ENCODE results near the gene TRPV3. TPM values are rescaled to one million over a fixed set of nuclear protein-coding genes. Genes with fewer than 3 reads are reported as not detected.

Gene TRPV3
- total RNA-seq, 1 donor from 2014 or later = 1.9 TPM

DNA sequence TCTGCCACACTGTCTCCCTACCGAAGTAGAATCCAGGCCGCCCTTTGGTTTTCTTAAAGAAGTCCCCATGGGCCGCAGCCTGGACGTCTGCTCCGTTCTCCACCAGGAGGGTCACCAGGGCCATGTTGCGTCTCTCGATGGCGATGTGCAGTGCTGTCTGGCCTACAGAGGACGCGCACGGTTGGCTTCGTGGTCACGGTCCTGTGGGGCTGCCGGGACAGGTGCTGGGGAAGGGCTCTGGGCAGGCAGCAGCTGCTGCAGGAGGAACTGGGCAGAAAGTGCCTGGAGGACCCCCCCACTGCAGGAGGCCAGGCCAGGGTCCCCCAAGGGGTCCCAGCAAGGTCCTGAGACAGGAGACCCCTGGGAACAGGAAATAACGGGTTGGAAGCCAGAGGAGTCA, 32.6 kb upstream of the TRPV3 start:
- H3K27ac Mint-ChIP-seq = no peak overlapping the region

DNA sequence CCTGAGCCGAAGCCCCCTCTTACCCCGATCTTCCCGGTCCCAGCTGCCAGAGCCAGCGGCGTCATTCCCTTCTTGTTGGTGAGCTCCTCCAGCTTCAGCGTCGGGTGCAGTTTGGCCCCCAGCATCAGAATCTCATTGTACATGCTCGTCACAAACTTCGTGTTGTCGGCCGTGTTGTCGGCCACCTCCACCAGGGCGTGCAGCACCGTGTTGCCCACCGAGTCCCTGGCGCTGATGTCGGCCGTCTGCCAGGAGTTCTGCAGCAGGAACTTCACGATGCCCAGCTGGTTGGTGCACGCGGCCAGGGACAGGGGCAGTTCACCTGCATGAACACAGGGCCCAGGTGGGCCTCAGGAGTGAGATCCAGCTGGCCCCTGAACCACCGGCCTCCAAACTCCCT, 32.2 kb upstream of the TRPV3 start:
- Histone ChIP-seq H3F3A (ENCODE audit: low read depth) (no peaks in the 10 kb centered on the region), H3K36me3 (no peaks in the 10 kb centered on the region), H3K9ac (no peak overlapping the region), H4K20me1 (ENCODE audit: low read depth) (no peaks in the 10 kb centered on the region), H3K4me2 (no peak overlapping the region), H3K27ac (no peak overlapping the region), H3K4me3 (no peak overlapping the region), H2AFZ (replicated peaks) (no peak overlapping the region), H3K4me1 (no peaks in the 10 kb centered on the region), H3K79me2 (ENCODE audit: low read depth) (no peaks in the 10 kb centered on the region), H3K9me3 (ENCODE audit: low read depth) (no peaks in the 10 kb centered on the region), H3K27me3 (no peaks in the 10 kb centered on the region)
- H3K27me3 Mint-ChIP-seq (ENCODE audit: insufficient read depth, low read depth) = peaks cover 2% of the 10 kb centered on the region
- H3K9me3 Mint-ChIP-seq = no peaks in the 10 kb centered on the region
- H3K4me1 Mint-ChIP-seq = no peaks in the 10 kb centered on the region
- peaks cover 13% of the 10 kb centered on the region for H3K36me3 Mint-ChIP-seq
- TF ChIP-seq EZH2phosphoT487 (IDR thresholded peaks at IDR 0.05) (no peak), EZH2 (IDR thresholded peaks at IDR 0.05) (no peak)
- TF ChIP-seq, protein P1, sequence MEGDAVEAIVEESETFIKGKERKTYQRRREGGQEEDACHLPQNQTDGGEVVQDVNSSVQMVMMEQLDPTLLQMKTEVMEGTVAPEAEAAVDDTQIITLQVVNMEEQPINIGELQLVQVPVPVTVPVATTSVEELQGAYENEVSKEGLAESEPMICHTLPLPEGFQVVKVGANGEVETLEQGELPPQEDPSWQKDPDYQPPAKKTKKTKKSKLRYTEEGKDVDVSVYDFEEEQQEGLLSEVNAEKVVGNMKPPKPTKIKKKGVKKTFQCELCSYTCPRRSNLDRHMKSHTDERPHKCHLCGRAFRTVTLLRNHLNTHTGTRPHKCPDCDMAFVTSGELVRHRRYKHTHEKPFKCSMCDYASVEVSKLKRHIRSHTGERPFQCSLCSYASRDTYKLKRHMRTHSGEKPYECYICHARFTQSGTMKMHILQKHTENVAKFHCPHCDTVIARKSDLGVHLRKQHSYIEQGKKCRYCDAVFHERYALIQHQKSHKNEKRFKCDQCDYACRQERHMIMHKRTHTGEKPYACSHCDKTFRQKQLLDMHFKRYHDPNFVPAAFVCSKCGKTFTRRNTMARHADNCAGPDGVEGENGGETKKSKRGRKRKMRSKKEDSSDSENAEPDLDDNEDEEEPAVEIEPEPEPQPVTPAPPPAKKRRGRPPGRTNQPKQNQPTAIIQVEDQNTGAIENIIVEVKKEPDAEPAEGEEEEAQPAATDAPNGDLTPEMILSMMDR (IDR thresholded peaks at IDR 0.05) = no peak
- peak overlapping the region; percentile 37 for H3K27ac Mint-ChIP-seq
- DNase-seq (ENCODE audit: low spot score) = no peak
- H3K4me3 Mint-ChIP-seq = peak overlapping the region; percentile 68

More for the DNA sequence above, 32.6 kb upstream of the TRPV3 start:
- peaks cover 2% of the 10 kb centered on the region for H3K27me3 Mint-ChIP-seq (ENCODE audit: insufficient read depth, low read depth)
- Histone ChIP-seq H3F3A (ENCODE audit: low read depth) (no peaks in the 10 kb centered on the region), H3K9ac (no peak overlapping the region), H3K4me2 (no peak overlapping the region), H4K20me1 (ENCODE audit: low read depth) (no peaks in the 10 kb centered on the region), H3K4me1 (no peaks in the 10 kb centered on the region), H3K27ac (no peak overlapping the region), H3K36me3 (no peaks in the 10 kb centered on the region), H3K4me3 (no peak overlapping the region), H2AFZ (replicated peaks) (no peak overlapping the region), H3K79me2 (ENCODE audit: low read depth) (no peaks in the 10 kb centered on the region), H3K27me3 (no peaks in the 10 kb centered on the region), H3K9me3 (ENCODE audit: low read depth) (no peaks in the 10 kb centered on the region)
- no peaks in the 10 kb centered on the region for H3K4me1 Mint-ChIP-seq
- TF ChIP-seq EZH2phosphoT487 (IDR thresholded peaks at IDR 0.05) (no peak), EZH2 (IDR thresholded peaks at IDR 0.05) (no peak)
- TF ChIP-seq, protein P1 (IDR thresholded peaks at IDR 0.05) = no peak
- peaks cover 12% of the 10 kb centered on the region for H3K36me3 Mint-ChIP-seq
- no peak for DNase-seq (ENCODE audit: low spot score)
- no peak overlapping the region for H3K4me3 Mint-ChIP-seq
- H3K9me3 Mint-ChIP-seq = no peaks in the 10 kb centered on the region

DNA sequence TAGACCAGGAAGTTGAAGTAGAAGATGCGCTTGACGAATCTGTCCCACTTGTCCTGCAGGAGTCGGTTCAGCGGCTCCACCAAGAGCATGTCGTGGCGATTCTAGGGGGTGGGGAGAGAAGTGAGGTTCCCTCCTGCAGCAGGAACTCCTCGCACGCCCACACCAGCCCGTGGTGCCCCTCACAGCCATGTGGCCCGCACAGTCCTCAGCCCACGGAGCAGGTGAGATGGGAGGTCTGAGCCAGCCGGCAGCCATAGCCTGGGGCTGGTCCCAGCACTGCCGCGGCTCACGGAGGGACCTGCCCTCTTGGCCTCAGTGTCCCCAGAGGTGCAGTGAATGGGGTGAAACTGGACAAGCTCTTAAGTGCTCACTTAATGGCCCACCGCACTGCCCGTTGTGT, 28.2 kb upstream of the TRPV3 start:
- H3K79me2 ChIP-seq (ENCODE audit: low read depth) = no peaks in the 10 kb centered on the region
- H3K4me3 ChIP-seq = no peak overlapping the region
- no peak overlapping the region for H3K4me3 Mint-ChIP-seq
- no peak overlapping the region for H3K9ac ChIP-seq
- no peaks in the 10 kb centered on the region for H3K27me3 Mint-ChIP-seq (ENCODE audit: insufficient read depth, low read depth)
- no peaks in the 10 kb centered on the region for H3K4me1 ChIP-seq
- DNase-seq (ENCODE audit: low spot score) = no peak
- H3K4me1 Mint-ChIP-seq = no peaks in the 10 kb centered on the region
- no peaks in the 10 kb centered on the region for H3K9me3 Mint-ChIP-seq
- peaks cover 19% of the 10 kb centered on the region for H3K36me3 Mint-ChIP-seq
- no peaks in the 10 kb centered on the region for H3K36me3 ChIP-seq
- H3K27ac ChIP-seq = no peak overlapping the region
- no peaks in the 10 kb centered on the region for H3F3A ChIP-seq (ENCODE audit: low read depth)
- TF ChIP-seq EZH2 (IDR thresholded peaks at IDR 0.05) (no peak), EZH2phosphoT487 (IDR thresholded peaks at IDR 0.05) (no peak)
- TF ChIP-seq, protein P1 (IDR thresholded peaks at IDR 0.05) = no peak
- no peaks in the 10 kb centered on the region for H3K27me3 ChIP-seq
- no peak overlapping the region for H3K27ac Mint-ChIP-seq
- no peak overlapping the region for H2AFZ ChIP-seq (replicated peaks)
- no peaks in the 10 kb centered on the region for H4K20me1 ChIP-seq (ENCODE audit: low read depth)
- H3K9me3 ChIP-seq (ENCODE audit: low read depth) = no peaks in the 10 kb centered on the region
- no peak overlapping the region for H3K4me2 ChIP-seq

Data from neural progenitor cell (in vitro differentiated cells).